T-helper 1 cell (primary cell): ENCODE results near the gene ASPM.
"Not testable (repeated sequence)": the region's sequence is repeated elsewhere in the genome, so short reads cannot be mapped to it uniquely, and the experiment has no call there.

ENCODE experiments used
- DNase-seq, 5 donors: peaks; one replicate each; pipeline ENCODE4 v3.0.0-alpha.2; 2012 to 2020

ASPM gene

DNA sequence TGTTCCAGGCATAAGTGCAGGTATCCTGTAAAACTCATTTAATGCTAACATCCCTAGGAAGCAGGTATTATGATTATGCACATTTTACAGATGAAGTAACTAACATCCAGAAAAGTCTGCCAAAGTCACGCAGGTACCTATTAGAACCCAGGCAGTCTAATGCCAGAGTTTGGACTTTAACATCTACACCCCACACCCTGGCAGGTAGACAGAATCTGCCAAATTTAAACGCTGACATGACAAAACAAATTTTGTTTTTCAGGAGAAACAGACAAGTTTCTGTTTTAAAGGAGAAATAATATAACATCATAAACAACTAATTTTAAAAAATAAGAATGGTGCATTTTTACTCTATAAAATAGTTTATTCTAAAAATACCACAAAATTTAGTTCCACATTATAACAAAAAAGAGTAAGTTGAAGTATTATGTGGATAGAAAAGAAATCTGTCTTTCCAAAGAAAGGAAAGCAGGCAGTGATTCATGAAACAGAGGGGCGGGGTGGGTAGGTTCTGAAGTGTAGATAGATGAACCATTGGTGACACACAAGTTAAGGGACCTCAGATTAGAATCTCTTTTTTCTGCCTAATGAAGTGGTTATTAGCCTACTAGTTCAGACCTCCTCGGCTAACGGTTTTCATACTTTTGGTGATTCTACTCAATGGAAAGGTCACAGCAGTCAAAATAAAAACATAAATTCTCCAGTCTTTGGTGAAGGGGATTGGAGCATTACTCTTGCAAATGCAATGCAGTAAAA is 1.7 kb downstream of the ASPM start:
- peak in 1 of 5 donors; percentile 10 for DNase-seq

DNA sequence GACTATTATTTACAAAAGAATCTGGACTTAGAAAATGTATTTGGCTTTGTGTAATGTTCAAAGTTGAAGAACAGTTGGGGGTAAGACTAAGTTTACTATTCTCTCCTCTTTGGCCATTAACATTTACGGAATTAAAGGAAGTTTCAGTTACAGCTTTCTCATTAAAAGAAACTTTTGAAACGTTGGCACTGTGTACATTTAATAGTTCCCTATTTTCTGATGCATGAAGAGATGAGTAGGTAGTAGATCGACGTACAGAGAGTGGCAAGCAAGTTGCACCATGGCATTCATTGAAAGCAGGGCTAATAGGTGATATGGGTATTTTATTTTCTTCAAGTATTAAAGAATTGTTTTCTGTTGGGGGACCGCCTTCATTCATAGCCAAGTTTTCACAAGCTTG is 3.2 kb downstream of the ASPM start:
- DNase-seq: no peak

DNA sequence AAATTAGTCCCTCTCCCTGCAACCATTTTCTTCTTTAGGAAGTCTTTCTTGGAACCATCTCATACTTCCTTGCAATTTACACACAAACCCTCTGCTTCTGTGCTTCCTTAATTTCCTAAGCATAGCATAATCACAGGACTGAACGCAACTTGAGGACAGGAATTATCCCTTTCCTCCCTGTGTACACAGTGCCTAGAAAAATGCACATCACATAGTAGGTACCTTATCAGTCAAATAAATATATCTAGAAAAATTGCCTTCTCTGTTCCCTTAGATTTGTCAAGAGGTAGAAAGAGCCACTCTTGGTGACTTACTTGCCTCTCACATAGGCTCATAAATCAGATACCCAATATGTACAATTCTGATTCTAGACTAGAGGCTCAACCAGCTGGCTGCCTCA is 4.9 kb downstream of the ASPM start:
- no peak for DNase-seq

DNA sequence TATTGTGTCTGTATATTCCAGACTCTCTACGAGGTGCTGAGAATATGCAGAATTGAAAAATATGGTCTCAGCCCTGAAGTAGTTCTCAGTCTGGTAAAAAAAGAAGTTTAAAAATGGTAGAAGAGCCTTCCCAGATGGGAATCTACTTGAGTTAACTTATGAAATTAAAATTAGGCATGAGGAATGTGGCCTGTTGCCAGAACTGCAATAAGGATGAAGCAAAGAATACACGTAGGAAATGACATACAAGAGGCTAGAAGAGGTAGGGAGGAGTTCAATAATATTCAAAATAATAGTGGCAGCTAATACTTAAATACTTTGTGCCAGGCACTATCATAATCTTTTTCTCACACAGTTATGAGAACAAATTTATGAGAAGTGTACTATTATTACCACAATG is 6.3 kb downstream of the ASPM start:
- DNase-seq: no peak

DNA sequence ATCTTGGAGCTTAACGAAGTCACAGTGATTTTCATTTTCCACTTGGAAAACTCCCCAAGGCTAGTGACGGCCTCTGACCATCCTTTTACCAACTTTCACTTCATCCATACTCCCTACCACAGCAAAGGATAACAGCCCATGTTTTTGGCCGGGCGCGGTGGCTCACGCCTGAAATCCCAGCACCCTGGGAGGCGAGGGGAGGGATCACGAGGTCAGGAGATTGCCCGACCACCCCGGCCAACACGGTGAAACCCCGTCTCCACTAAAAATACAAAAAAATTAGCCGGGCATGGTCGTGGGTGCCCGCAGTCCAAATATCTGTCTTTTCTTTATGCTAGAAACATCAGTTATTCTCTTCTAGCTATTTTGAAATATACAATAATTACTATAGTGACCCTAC is 7.3 kb downstream of the ASPM start:
- DNase-seq: no peak

DNA sequence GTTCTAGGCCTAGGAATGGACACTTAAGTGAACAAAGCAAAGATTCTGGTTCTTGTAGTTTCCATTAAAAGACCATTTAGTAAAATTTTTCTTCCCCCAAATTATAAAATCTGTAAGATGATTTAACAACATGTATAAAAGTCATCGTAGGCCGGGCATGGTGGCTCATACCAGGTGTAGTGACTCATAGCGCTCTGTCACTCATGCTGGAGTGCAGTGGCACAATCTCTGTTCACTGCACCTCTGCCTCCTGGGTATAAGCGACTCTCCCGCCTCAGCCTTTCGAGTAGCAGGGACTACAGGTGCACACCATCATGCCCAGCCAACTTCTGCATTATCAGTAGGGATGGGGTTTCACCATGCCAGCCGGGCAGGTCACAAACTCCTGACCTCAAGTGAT is 9.1 kb downstream of the ASPM start:
- DNase-seq: no peak

DNA sequence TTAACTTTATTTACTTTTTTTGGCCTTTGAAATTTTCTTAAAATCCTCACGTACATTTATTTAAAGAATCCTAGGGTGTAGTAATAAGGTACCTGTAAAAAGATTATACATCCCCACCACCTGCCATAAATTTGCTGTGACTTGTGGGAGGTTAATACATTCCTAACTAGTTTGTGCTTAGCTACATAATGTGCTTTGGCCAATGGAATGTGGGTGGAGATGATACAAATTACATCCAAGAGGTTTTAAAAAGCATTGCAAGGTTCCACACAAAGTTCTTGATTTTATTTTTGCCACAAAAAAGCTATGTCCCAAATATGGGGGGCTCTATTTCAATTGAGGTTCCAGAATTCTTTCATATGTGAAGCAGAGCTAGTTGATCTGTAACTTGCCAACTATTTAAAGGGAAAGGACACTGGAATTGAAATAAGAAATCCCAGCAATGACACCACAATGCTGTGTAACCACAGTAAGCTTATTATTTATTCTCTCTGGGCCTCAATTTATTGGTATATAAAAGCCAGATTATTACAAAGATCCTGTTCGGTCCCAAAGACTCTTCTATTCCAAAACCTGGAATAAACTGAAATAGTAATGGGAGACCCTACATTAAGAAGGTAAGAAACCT is 15.7 kb downstream of the ASPM start:
- no peak for DNase-seq

DNA sequence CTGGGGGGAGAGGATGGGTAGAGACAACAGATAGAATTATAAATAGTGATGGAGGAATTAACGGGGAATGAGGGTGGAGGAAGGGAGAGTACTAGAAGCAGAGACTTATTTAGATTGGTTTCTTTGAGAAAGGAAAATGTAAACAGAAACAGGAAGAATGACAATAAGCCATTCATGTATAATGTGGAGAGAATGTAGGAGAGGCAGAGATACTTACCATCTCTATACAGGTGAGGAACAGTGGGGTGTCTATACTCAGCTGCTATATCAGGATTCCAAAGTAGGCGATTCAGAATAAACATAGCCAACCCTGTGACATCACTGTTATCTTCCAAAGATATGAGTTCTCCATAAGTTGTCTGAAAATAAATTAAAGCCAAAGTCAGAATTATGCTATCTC is 16.8 kb downstream of the ASPM start:
- DNase-seq: no peak

DNA sequence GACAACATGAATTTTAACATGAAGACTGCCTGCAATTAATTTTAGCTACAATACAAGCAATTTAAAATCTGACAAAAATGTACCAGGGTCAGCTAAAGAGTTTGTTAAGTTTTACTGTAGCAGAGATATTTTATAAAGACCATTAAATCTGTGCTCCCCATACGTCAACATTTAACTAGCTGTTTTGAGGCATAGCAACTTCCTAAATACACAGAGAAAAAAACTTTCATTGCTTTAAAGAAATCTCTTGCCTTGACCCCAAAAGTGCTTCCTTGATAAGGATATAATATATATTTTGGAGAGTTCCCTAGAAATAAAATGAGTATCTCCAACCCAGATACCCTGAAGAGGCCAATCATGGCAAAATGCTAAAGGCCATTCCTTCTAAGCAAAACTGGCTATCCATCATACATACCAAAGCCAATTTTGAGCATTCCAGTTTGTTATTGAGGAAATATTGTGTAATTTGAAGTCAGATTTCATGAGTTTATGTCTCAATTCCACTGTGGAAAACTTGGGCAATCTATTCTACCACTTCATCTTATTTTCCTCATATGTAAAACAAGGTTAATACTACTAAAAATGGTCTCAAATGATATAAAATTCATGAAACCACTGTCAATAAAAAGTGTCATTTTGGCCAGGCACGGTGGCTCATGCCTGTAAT is 19.1 kb downstream of the ASPM start:
- DNase-seq: no peak

DNA sequence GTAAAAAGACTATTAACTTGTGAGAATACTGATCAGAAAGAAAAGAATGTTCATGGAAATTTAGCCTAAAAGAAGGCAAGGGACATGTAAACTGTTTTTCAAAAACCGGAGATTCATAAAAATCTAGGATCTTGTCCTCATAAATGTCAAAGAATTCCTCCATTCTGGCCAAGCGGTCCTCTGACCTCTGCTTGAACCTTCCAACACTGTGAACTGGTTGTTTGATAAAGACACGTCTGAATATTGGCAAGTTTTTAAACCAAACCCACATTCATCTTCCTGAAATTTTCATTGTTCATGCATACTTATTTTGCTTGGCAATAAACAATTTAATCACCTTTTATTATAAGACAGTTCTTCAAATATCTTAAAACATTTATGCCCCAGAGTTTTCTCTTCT is 19.8 kb downstream of the ASPM start:
- no peak for DNase-seq

DNA sequence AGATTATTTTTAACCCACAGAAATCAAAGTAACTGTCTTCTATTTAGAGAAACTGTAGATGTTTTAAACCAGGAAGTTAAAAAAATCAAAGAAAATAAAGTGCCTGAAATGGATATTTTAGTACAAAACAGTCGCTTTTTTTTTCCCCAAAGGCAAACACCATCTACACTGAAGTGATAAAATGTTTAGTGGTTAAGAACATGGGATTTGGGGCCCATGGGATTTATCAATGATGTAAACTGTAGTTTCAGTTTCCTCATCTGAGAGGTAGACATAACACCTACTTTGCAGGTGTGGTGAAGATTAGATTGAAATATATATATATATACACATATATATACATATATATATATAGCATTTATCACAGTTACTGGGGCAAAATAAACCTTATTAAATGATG is 22.1 kb downstream of the ASPM start:
- no peak for DNase-seq

DNA sequence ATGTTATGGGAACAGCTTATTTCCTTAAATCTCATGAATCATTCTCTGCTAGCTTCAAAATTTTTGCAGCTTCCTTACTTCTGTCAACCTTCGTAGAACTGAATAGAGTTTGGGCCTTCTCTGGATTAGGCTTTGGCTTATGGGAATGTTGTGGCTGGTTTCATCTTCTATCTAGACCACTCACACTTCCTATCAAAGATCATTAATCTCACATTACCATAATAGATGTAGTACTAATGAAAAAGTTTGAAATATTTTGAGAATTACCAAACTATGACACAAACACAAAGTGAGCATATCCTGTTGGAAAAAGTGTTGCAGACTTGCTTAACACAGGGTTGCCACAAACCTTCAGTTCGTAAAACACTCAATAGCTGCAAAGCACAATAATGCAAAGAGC is 30.3 kb downstream of the ASPM start:
- no peak for DNase-seq

DNA sequence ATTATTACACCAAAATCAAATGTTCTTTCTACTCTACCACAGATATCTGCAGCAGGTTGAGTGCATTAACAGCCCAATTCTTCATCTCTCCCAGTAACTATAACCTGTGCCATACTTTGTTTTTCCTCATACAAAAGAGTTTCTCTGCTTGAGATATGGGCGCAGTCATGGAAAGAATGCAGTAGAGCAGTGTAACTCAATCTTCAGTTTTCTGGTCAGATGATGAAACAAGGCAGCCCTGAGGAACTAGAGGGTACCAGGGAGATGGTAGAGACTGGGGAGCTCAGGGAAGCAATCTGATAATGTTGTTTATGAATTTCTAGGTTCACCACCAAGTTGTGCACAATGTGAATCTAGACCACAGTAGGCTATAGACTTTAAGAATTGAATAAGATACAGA is 39.6 kb downstream of the ASPM start:
- DNase-seq: no peak

DNA sequence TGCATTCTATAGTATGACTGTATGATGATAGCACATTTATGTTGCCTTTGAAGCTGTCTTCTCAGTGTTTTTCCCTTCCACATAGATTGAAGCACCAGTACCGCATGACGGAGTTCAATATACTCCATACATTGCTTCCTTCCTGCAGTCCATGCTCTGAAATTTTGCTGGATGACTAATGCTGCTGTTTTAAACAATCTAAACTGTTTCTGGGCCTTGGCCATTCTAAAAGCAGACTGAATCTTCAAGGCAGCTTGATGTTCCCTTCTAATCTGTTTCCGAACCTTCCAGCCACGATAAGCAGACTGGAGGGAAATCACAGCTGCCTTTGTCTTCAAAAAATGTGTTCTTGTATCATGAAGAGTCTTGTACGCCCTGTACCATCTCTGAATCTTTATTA is 43.2 kb downstream of the ASPM start:
- DNase-seq: no peak

DNA sequence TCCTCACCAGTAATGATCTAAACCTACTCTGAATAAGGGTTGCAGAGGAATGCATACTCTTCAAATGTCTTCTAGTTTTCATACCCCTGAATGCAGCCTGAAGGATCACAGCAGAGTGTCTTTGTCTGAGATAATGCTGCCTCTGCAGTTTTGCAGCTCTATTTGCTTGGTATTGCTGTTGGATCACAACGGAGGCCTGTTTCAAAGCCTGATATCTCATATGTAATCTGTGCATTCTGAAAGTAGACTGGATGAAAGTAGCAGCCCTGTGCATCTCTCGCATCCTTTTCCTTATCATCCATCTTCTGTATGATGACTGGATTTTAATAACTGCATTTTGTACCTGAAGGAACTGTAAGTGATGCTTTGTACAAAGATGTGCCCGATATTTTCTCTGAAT is 44.5 kb downstream of the ASPM start:
- no peak for DNase-seq

DNA sequence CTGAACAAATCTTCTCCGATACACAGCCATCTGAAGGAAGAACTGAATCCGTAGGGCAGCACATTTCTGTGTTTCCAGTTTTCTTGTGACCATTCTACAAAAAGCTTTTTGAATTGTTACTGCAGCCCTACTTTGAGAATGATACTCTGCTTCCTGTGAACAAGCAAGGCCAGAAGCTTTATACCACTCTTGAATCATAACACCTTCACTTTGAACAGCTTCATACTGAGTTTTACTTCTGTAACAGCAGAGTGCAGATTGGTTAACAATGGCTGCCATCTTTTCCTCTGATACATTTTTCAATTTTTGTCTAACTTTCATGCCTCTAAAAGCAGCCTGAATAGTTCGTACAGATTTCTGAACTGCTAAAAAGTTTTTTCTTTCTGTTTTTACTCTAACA is 45.8 kb downstream of the ASPM start:
- no peak for DNase-seq

DNA sequence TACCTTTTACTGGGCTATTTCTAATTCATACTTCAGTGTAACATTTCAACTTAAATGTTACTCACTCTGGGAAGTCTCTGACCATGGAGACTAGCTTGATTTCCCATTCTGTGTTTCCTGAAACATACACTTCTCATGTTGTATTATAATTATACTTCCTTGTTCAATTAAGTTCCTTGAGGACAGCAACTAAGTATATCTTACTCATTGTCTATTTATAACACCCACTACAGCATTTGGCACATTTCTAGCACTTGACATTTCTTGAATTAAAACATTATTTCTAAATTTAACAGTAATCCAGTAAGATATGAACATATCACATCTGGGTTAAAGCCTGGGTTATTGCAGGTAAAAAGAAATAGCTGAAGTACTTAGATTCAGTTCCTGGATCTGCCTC is 47.0 kb downstream of the ASPM start:
- DNase-seq: no peak

DNA sequence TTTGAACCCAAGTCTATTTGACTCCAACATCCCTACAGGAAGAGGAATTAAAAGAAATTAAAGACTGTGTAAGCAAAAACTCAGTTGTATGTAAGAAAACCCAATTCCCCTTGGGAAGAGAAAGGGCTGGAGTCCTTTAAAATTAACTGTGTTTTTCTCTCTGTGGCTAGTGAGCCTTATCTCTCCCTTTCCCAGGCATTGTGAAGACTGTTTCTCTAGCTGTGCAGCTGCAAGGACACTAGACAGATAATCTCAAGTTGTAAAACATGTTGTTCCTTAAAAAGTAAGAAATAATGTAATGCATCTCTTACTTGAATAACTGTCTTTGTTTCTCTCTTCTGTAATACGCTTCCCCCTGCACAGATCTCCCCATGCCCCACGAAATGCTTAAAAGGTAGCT is 49.5 kb downstream of the ASPM start:
- not testable (repeated sequence) for DNase-seq

DNA sequence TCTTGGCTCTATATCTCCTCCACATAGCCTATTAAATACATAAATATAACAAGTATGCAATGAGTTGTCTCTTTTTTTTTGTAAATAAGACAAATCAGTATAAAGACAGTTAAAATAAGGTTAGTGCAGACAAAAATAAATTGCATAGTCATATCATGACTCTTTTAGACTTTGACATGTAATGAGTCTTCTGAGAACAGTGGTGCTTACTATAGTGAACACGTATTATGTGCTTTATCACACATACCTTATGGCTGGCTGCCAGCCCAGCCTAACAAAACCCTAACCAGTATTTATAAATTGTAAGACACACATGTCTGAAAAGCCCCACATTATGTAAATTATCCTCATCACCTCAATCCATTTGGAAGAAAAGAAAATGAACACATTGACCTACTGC is 50.3 kb downstream of the ASPM start:
- DNase-seq: no peak

DNA sequence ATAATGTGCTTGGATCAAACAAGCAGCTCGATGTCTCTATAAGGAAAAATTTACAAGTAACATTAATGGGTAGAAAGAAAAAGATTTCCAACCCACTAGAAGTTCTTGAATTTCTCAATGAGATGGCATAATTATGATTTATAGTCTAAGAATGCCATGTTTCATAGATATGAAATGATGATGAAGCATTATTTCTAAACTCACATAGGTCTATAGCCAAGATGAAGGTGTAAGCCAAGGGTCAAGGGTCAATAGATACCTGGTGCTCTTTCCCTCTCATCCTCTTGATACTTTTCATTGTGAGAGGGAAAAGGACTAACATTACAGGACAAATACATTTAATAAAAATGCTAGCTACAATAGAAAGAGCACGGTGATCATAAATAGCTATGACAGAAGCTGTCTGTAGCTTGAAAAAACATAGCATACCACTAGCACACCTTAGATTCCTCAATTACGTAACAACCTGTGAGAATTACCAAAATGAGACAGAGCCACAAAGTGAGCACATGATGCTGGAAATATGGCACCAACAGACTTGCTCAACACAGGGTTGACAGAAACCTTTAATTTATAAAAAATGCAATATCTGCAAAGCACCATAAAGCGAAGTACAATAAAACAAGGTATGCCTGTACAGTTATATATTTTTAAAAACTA is 53.1 kb downstream of the ASPM start:
- peak in 1 of 5 donors; percentile 2 for DNase-seq

DNA sequence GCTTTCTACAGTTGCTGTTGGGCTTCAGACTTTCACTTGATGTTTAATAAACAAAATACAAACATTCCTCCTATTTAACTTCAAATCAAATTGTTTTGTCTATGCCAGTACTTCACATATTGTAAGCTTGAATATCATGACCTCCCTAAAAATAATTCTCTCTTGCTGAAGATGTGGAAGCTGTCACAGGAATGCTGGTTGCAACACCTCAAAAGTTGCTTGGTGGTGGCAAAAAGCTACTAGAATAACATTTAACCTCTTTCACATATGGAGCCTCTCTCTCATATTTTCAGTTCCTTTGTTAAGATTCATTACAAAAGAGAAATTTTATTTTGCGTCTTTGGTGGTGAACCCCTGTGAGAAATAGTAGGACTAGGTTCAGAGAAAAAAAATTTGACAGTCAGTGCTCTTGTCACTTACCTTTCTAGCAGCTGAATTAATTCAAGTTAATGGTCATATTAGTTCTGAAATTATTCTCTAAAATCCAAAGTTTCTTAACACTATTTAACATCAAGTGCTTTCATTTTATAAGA is 53.9 kb downstream of the ASPM start:
- no peak for DNase-seq

DNA sequence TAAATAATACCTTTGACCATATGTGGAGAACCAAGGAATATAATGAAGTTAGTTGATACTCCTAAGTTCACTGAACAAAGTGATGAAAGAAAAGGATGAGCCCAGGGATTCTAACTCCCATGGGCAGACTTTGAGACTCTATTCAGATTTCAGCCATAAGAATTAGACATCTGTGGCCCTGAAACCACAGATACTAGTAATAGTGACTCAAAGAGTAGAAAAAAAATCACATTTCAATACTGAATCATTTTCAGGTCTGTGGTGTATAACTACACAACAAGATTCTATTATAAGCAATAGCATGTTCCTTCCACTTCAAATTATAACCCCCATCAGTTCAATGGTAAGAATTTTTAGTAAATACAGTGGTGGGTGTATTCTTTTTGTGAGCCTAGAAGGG is 63.0 kb downstream of the ASPM start:
- DNase-seq: no peak

DNA sequence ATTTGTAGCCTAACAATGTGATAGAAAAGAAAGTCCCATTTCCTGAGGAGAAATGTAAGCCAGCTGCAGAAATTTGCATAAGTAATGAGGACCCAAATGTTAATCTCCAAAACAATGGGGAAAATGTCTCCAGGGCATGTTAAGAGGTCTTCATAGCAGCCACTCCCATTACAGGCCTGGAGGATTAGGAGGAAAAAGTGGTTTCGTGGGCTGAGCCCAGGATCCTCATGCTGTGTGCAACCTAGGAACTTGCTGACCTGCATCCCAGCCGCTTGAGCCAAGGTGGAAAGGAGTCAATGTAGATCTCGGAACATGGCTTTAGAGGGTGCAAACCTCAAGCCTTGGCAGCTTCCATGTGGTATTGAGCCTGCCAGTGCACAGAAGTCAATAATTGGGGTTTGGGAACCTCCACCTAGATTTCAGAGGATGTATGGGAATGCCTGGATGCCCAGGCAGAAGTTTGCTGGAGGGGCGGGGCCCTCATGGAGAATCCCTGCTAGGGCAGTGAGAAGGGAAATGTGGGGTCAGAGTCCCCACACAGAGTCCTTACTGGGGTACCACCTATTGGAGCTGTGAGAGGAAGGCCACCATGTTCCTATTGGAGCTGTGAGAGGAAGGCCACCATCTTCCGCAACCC is 65.2 kb downstream of the ASPM start:
- no peak for DNase-seq
